Measurements from ENCODE around the gene PRMT1.

PRMT1 gene

DNA sequence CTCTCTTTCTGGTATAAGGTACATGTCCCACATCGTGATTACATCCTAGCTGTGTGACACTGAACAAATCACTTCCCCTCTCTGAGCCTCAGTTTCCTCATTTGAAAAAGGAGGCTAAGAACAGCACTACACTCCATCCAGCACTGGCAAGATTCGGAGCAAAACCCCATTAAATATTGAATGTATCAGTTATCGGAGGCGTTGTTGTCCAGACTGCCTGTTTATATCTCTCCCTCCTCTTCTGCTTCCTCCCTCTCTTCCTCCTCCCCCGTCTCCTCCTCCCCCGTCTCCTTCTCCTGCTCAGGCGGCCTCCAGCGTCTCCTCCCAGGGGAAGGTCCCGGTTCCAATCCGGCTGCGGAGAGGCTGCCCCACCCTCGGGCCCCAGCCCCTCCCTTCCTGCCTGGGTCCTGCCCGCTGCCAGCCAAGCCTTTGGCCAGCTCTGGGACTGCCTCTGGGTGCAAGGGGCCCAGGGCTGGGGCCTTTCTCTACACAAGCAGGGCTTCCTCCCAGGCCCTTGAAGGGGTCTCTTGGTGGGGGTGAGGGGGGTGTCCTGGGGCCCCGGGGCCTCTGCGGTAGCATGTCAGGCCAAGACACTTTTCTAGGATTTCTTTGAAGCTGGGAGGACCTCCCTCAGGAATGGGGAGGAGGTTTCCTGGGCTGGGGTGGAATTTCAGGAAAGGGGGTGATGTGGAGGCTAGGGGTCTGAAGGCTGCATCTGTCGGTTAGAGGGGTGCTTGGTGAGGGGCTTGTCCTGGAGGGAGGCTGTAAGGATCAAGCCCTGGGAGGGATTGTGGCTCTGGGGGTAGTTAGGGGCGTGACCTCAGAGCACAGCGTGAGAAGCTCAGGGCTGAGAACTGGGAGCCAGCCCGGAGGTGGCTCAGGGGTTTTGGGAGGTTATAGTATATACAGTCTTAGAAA is 39.0 kb upstream of the PRMT1 start:
- H3K4me3 ChIP-seq (ENCODE audit: low read length in 2 of 2), result peak overlapping the region in 1 of 2 donors; percentile 59
- no CpG with 5 or more reads among the region's 19 CpGs for WGBS, 2 donors (ENCODE audit: extremely low coverage in 2 of 2, insufficient read length in 2 of 2, insufficient replicate concordance in 1 of 2)

DNA sequence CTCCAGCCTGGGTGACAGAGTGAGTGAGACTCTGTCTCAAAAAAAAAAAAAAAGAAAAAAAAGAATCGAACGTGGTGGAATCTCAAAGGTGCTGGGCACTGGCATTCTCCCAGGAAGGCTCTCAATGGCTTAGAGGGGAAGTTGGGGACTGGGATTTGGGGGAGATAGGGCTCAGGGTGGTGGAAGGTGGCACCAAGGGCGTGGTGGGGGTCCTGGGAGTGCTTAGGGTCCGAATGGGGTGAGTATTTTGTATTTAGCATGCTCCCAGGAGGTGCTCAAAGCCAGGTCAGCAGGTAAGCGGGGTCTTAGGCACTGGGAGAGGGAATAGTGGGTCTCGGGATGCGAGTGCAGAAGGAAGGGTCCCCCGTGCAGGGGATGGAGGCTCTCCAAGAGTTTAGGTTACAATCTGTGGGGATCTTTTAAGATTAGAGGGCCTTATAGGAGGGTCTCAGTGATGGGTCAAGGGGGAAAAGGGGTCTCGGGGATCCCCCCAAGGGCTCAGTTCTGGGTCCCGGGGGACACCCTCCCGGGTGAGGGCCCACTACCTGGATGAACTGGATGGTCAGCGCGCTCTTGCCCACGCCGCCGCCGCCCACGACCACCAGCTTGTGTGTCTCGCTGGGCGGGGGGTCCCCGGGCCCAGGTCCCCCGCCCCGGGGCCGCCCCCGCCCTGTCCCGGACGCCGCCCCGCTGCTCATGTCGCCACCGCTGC is 37.5 kb upstream of the PRMT1 start:
- no CpG with 5 or more reads among the region's 31 CpGs for WGBS, 2 donors (ENCODE audit: extremely low coverage in 2 of 2, insufficient read length in 2 of 2, insufficient replicate concordance in 1 of 2)
- H3K27ac ChIP-seq (replicated peaks; ENCODE audit: low read length), result no peak overlapping the region

More for the DNA sequence above, 39.0 kb upstream of the PRMT1 start:
- Histone ChIP-seq H4K91ac (ENCODE audit: low read depth, low read length, poor library complexity) (no peak overlapping the region), H2BK15ac (ENCODE audit: low read length) (peak overlapping the region; percentile 94), H2AK5ac (ENCODE audit: low read depth, low read length) (peak overlapping the region; percentile 63), H2BK12ac (ENCODE audit: low read length) (no peak overlapping the region), H3K79me1 (ENCODE audit: low read depth, low read length) (no peaks in the 10 kb centered on the region), H3K4me1 (ENCODE audit: control insufficient read depth in 2 of 2, insufficient read depth in 1 of 2, low read depth in 1 of 2, low read length in 2 of 2) (peaks cover 23 to 40% of the 10 kb centered on the region in 2 donors), H3K18ac (ENCODE audit: low read length) (peak overlapping the region; percentile 91), H3K14ac (ENCODE audit: low read length) (no peak overlapping the region), H3K4me2 (ENCODE audit: insufficient read depth, low read length, poor library complexity, severe bottlenecking) (peak overlapping the region; percentile 37), H2AFZ (ENCODE audit: low read length) (peak overlapping the region; percentile 45), H3K27me3 (ENCODE audit: control insufficient read depth in 3 of 3, insufficient read depth in 3 of 3, low read depth in 1 of 3, low read length in 3 of 3) (no peaks in the 10 kb centered on the region), H3K36me3 (replicated peaks in 1 of 2; ENCODE audit: control insufficient read depth in 2 of 2, insufficient read depth in 2 of 2, low read length in 2 of 2) (no peaks in the 10 kb centered on the region), H3K9me3 (replicated peaks in 1 of 2; ENCODE audit: control insufficient read depth in 2 of 2, insufficient read depth in 1 of 2, low read depth in 1 of 2, low read length in 2 of 2) (no peaks in the 10 kb centered on the region), H4K8ac (ENCODE audit: low read depth, low read length) (no peak overlapping the region), H2BK5ac (ENCODE audit: low read length) (peak overlapping the region; percentile 53), H3K4ac (ENCODE audit: low read length) (no peak overlapping the region), H3K9ac (ENCODE audit: low read depth, low read length, poor library complexity) (peak overlapping the region; percentile 50), H3K27ac (replicated peaks; ENCODE audit: low read length) (peak overlapping the region; percentile 46), H2BK120ac (ENCODE audit: low read depth, low read length) (peak overlapping the region; percentile 18), H3K23ac (ENCODE audit: low read depth, low read length, poor library complexity) (no peak overlapping the region)
- no peak for DNase-seq (ENCODE audit: low spot score)

GRCh38 chr19:49640113-49640898 is 36.8 kb upstream of the PRMT1 start, which contains the start of gene RRAS:
TSS of gene RRAS (minus strand) at chr19:49640143. CDS start at chr19:49640098, 45 bp downstream.
- peak within 1 kb of the TSS; percentile 36 for H3K23ac ChIP-seq (ENCODE audit: low read depth, low read length, poor library complexity)
- no peak within 1 kb of the TSS for H3K9ac ChIP-seq (ENCODE audit: low read depth, low read length, poor library complexity)
- peak; percentile 100 for DNase-seq (ENCODE audit: low spot score)
- no peak within 1 kb of the TSS for H3K14ac ChIP-seq (ENCODE audit: low read length)
- peak within 1 kb of the TSS; percentile 98 for H3K27ac ChIP-seq (replicated peaks; ENCODE audit: low read length)
- no peak within 1 kb of the TSS for H4K91ac ChIP-seq (ENCODE audit: low read depth, low read length, poor library complexity)
- peaks cover 16% of the 10 kb centered on the region for H3K79me1 ChIP-seq (ENCODE audit: low read depth, low read length)
- no peak within 1 kb of the TSS for H2BK12ac ChIP-seq (ENCODE audit: low read length)
- peak within 1 kb of the TSS; percentile 92 for H2AK5ac ChIP-seq (ENCODE audit: low read depth, low read length)
- H2AFZ ChIP-seq (ENCODE audit: low read length), result peak within 1 kb of the TSS; percentile 79
- peak within 1 kb of the TSS; percentile 74 to 93 for H3K4me3 ChIP-seq (ENCODE audit: low read length in 2 of 2)
- peak within 1 kb of the TSS; percentile 86 for H3K4ac ChIP-seq (ENCODE audit: low read length)
- peak within 1 kb of the TSS; percentile 94 for H3K4me2 ChIP-seq (ENCODE audit: insufficient read depth, low read length, poor library complexity, severe bottlenecking)
- H3K27me3 ChIP-seq (ENCODE audit: control insufficient read depth in 3 of 3, insufficient read depth in 3 of 3, low read depth in 1 of 3, low read length in 3 of 3), result no peaks in the 10 kb centered on the region
- peak within 1 kb of the TSS; percentile 85 for H2BK120ac ChIP-seq (ENCODE audit: low read depth, low read length)
- H2BK5ac ChIP-seq (ENCODE audit: low read length), result peak within 1 kb of the TSS; percentile 99
- peak within 1 kb of the TSS; percentile 93 for H2BK15ac ChIP-seq (ENCODE audit: low read length)
- WGBS, 2 donors (ENCODE audit: extremely low coverage in 2 of 2, insufficient read length in 2 of 2, insufficient replicate concordance in 1 of 2), result no CpG with 5 or more reads among the region's 51 CpGs
- H3K18ac ChIP-seq (ENCODE audit: low read length), result peak within 1 kb of the TSS; percentile 94
- H3K4me1 ChIP-seq (ENCODE audit: control insufficient read depth in 2 of 2, insufficient read depth in 1 of 2, low read depth in 1 of 2, low read length in 2 of 2), result peaks cover 23 to 43% of the 10 kb centered on the region in 2 donors
- peaks cover 8 to 16% of the 10 kb centered on the region in 2 donors for H3K36me3 ChIP-seq (replicated peaks in 1 of 2; ENCODE audit: control insufficient read depth in 2 of 2, insufficient read depth in 2 of 2, low read length in 2 of 2)
- H4K8ac ChIP-seq (ENCODE audit: low read depth, low read length), result no peak within 1 kb of the TSS
- no peaks in the 10 kb centered on the region for H3K9me3 ChIP-seq (replicated peaks in 1 of 2; ENCODE audit: control insufficient read depth in 2 of 2, insufficient read depth in 1 of 2, low read depth in 1 of 2, low read length in 2 of 2)

More for the DNA sequence above, 37.5 kb upstream of the PRMT1 start:
- Histone ChIP-seq H3K4me3 (ENCODE audit: low read length in 2 of 2) (peak overlapping the region; percentile 33 to 74), H2BK12ac (ENCODE audit: low read length) (no peak overlapping the region), H2BK15ac (ENCODE audit: low read length) (no peak overlapping the region), H3K9ac (ENCODE audit: low read depth, low read length, poor library complexity) (no peak overlapping the region), H2AFZ (ENCODE audit: low read length) (peak overlapping the region; percentile 58), H3K4me2 (ENCODE audit: insufficient read depth, low read length, poor library complexity, severe bottlenecking) (peak overlapping the region; percentile 56), H4K91ac (ENCODE audit: low read depth, low read length, poor library complexity) (no peak overlapping the region), H2BK5ac (ENCODE audit: low read length) (no peak overlapping the region), H2AK5ac (ENCODE audit: low read depth, low read length) (no peak overlapping the region), H3K18ac (ENCODE audit: low read length) (peak overlapping the region; percentile 78), H3K79me1 (ENCODE audit: low read depth, low read length) (peaks cover 9% of the 10 kb centered on the region), H3K14ac (ENCODE audit: low read length) (no peak overlapping the region), H3K9me3 (replicated peaks in 1 of 2; ENCODE audit: control insufficient read depth in 2 of 2, insufficient read depth in 1 of 2, low read depth in 1 of 2, low read length in 2 of 2) (no peaks in the 10 kb centered on the region), H3K36me3 (replicated peaks in 1 of 2; ENCODE audit: control insufficient read depth in 2 of 2, insufficient read depth in 2 of 2, low read length in 2 of 2) (peaks cover 3 to 8% of the 10 kb centered on the region in 2 donors), H4K8ac (ENCODE audit: low read depth, low read length) (no peak overlapping the region), H3K27me3 (ENCODE audit: control insufficient read depth in 3 of 3, insufficient read depth in 3 of 3, low read depth in 1 of 3, low read length in 3 of 3) (no peaks in the 10 kb centered on the region), H3K4ac (ENCODE audit: low read length) (no peak overlapping the region), H3K23ac (ENCODE audit: low read depth, low read length, poor library complexity) (no peak overlapping the region), H2BK120ac (ENCODE audit: low read depth, low read length) (no peak overlapping the region), H3K4me1 (ENCODE audit: control insufficient read depth in 2 of 2, insufficient read depth in 1 of 2, low read depth in 1 of 2, low read length in 2 of 2) (peaks cover 23 to 43% of the 10 kb centered on the region in 2 donors)
- DNase-seq (ENCODE audit: low spot score), result peak; percentile 33

Measured in neuronal stem cell (in vitro differentiated cells).